NCI-H82 treated with DMSO at 0.1 percent for 48 hours (cell line): ENCODE results near the gene CYP2W1.
"Not testable (repeated sequence)": the region's sequence is repeated elsewhere in the genome, so short reads cannot be mapped to it uniquely, and the experiment has no call there.

Experiments
- DNase-seq: peaks from one replicate; lab custom pipeline; 2025; ENCODE audit not compliant: unreplicated experiment; lab: John Stamatoyannopoulos, UW

The CYP2W1 gene

GRCh38 chr7:949021-949934 lies 33.7 kb upstream of the CYP2W1 start:
- no peak for DNase-seq

GRCh38 chr7:951881-952547 lies 31.0 kb upstream of the CYP2W1 start:
- DNase-seq, result no peak

- DNase-seq, result no peak
Observed at GRCh38 chr7:952548-953441, 30.2 kb upstream of the CYP2W1 start.

- DNase-seq, result no peak
Observed at GRCh38 chr7:953547-954327, 29.2 kb upstream of the CYP2W1 start.

- DNase-seq, result no peak
Observed at GRCh38 chr7:954330-955238, 28.4 kb upstream of the CYP2W1 start, which contains the start of gene ADAP1. TSS of gene ADAP1 (minus strand) at chr7:954680. CDS start at chr7:954477, 203 bp downstream.

GRCh38 chr7:956031-956430 lies 26.9 kb upstream of the CYP2W1 start:
- DNase-seq, result no peak

- no peak for DNase-seq
Observed at GRCh38 chr7:957418-958220, 25.4 kb upstream of the CYP2W1 start.

- no peak for DNase-seq
Observed at GRCh38 chr7:958221-959200, 24.5 kb upstream of the CYP2W1 start.

- DNase-seq, result no peak
Observed at GRCh38 chr7:959271-959670, 23.7 kb upstream of the CYP2W1 start.

- DNase-seq, result not testable (repeated sequence)
Observed at GRCh38 chr7:959740-960139, 23.2 kb upstream of the CYP2W1 start.

GRCh38 chr7:960269-960871 lies 22.6 kb upstream of the CYP2W1 start:
- DNase-seq, result no peak

GRCh38 chr7:960972-961371 lies 22.0 kb upstream of the CYP2W1 start:
- not testable (repeated sequence) for DNase-seq

GRCh38 chr7:961546-962400 lies 21.2 kb upstream of the CYP2W1 start:
- DNase-seq, result no peak

GRCh38 chr7:962401-963081 lies 20.4 kb upstream of the CYP2W1 start:
- no peak for DNase-seq

- no peak for DNase-seq
Observed at GRCh38 chr7:963236-964078, 19.5 kb upstream of the CYP2W1 start.
